ENCODE results near the gene ARHGEF6.

DNA sequence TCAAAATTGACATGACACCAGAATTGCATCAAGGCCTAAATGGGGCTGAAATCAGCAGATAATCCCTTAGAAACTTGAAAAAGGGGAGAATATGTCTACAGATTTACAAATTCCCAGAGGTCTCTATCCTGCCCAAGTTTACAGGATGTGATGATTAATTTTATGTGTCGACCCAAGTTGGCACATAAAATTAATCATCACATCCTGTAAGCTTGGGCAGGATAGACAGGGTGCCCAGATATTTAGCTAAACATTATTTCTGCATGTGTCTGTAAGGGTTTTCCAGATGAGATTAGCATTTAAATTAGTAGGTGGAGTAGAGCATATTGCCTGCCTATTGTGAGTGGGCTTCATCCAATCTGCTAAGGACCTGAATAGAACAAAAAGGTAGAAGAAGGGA is 52.3 kb downstream of the ARHGEF6 start:
- TF ChIP-seq, protein P1, sequence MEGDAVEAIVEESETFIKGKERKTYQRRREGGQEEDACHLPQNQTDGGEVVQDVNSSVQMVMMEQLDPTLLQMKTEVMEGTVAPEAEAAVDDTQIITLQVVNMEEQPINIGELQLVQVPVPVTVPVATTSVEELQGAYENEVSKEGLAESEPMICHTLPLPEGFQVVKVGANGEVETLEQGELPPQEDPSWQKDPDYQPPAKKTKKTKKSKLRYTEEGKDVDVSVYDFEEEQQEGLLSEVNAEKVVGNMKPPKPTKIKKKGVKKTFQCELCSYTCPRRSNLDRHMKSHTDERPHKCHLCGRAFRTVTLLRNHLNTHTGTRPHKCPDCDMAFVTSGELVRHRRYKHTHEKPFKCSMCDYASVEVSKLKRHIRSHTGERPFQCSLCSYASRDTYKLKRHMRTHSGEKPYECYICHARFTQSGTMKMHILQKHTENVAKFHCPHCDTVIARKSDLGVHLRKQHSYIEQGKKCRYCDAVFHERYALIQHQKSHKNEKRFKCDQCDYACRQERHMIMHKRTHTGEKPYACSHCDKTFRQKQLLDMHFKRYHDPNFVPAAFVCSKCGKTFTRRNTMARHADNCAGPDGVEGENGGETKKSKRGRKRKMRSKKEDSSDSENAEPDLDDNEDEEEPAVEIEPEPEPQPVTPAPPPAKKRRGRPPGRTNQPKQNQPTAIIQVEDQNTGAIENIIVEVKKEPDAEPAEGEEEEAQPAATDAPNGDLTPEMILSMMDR (IDR thresholded peaks at IDR 0.05; ENCODE audit: low read depth, low read length, poor library complexity, severe bottlenecking): no peak
- TF ChIP-seq EZH2phosphoT487 (IDR thresholded peaks at IDR 0.05; ENCODE audit: borderline replicate concordance, low read length): no peak
